ENCODE data around the gene SHANK3.

DNA sequence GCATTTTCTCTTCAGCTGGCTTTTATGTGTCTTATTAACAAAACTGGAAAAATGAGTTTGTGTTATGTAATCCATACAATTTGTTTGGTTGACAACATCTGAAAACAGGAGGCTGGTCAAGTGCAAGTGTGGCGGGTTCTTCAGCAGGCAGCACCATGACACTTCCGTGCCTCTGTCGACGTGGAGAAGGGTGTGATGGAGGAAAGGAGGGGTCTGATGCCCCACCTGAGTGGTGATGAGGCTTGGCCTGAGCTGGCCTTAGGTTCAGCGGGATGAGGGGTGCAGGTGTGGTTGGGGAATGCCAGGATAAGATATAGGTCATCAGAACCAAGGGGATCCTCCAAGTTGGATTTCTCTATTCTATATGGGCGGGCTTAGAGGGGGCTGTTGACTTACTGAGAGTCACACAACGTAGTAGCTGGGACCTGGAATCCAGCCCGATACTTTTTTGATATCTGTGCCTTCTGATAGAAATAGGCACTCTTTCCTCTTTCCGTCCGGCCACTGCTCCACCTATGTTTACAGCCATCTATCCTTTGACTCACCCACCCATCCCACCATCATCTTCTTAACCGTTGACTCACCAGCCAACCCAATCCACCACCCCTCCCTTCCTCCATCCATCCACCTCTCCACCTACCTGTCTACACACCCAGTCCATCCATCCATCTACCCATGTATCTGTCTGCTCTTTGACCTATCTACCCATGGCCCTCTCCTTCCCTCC, 29.0 kb downstream of the SHANK3 start:
- TF ChIP-seq, protein P1, sequence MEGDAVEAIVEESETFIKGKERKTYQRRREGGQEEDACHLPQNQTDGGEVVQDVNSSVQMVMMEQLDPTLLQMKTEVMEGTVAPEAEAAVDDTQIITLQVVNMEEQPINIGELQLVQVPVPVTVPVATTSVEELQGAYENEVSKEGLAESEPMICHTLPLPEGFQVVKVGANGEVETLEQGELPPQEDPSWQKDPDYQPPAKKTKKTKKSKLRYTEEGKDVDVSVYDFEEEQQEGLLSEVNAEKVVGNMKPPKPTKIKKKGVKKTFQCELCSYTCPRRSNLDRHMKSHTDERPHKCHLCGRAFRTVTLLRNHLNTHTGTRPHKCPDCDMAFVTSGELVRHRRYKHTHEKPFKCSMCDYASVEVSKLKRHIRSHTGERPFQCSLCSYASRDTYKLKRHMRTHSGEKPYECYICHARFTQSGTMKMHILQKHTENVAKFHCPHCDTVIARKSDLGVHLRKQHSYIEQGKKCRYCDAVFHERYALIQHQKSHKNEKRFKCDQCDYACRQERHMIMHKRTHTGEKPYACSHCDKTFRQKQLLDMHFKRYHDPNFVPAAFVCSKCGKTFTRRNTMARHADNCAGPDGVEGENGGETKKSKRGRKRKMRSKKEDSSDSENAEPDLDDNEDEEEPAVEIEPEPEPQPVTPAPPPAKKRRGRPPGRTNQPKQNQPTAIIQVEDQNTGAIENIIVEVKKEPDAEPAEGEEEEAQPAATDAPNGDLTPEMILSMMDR (conservative IDR thresholded peaks at IDR 0.05; ENCODE audit: low read depth in 2 of 2) = no peak
- TF ChIP-seq, protein P2, sequence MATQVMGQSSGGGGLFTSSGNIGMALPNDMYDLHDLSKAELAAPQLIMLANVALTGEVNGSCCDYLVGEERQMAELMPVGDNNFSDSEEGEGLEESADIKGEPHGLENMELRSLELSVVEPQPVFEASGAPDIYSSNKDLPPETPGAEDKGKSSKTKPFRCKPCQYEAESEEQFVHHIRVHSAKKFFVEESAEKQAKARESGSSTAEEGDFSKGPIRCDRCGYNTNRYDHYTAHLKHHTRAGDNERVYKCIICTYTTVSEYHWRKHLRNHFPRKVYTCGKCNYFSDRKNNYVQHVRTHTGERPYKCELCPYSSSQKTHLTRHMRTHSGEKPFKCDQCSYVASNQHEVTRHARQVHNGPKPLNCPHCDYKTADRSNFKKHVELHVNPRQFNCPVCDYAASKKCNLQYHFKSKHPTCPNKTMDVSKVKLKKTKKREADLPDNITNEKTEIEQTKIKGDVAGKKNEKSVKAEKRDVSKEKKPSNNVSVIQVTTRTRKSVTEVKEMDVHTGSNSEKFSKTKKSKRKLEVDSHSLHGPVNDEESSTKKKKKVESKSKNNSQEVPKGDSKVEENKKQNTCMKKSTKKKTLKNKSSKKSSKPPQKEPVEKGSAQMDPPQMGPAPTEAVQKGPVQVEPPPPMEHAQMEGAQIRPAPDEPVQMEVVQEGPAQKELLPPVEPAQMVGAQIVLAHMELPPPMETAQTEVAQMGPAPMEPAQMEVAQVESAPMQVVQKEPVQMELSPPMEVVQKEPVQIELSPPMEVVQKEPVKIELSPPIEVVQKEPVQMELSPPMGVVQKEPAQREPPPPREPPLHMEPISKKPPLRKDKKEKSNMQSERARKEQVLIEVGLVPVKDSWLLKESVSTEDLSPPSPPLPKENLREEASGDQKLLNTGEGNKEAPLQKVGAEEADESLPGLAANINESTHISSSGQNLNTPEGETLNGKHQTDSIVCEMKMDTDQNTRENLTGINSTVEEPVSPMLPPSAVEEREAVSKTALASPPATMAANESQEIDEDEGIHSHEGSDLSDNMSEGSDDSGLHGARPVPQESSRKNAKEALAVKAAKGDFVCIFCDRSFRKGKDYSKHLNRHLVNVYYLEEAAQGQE (IDR thresholded peaks at IDR 0.05; ENCODE audit: unreplicated experiment) = no peak
- TF ChIP-seq EZH2 (IDR thresholded peaks at IDR 0.05; ENCODE audit: low read depth, unreplicated experiment) (no peak), NANOG (IDR thresholded peaks at IDR 0.05; ENCODE audit: borderline replicate concordance) (no peak), EZH2phosphoT487 (IDR thresholded peaks at IDR 0.05; ENCODE audit: unreplicated experiment) (no peak), ZNF331 (CRISPR knock-in tag; IDR thresholded peaks at IDR 0.05; ENCODE audit: low read depth) (no peak), POLR2AphosphoS5 (IDR thresholded peaks at IDR 0.05; ENCODE audit: low read depth) (no peak)
